GM12878 (cell line): ENCODE results near the gene ANO2. TPM values are rescaled to one million over a fixed set of nuclear protein-coding genes. Genes with fewer than 3 reads are reported as not detected.

Source experiments
- ATAC-seq: fragments of 200-7000 bp; cut with Tn5 transposase; 3 replicates; pipeline ENCODE4 v1.9.1; 2020; ENCODE audit warnings: mild to moderate bottlenecking, moderate library complexity
- BruUV-seq: library from RNA; stranded (reverse); fragments of 400-500 nt; replicated peaks from 2 replicates; lab custom pipeline; 2021; lab: Mats Ljungman, UMichigan
- CTCF ChIA-PET: fragments of 300-600 bp; sonication (Branson Sonifier 250); formaldehyde crosslinking; extraction: SDS; loops from one replicate; lab custom pipeline; 2021; ENCODE audit warnings: inconsistent platforms; lab: Yijun Ruan, JAX
- POLR2A ChIA-PET: fragments of 350-600 bp; formaldehyde crosslinking; extraction: SDS; loops from one replicate; lab custom pipeline; 2021; ENCODE audit warnings: inconsistent platforms; lab: Charles Lee
- RAD21 ChIA-PET: fragments of 300-600 bp; sonication (Branson Sonifier 250); formaldehyde crosslinking; loops from one replicate; lab custom pipeline; 2023; ENCODE audit warnings: antibody characterized with exemption; ENCODE audit not compliant: unreplicated experiment; lab: Charles Lee
- SMC1A ChIA-PET: fragments of 300-600 bp; sonication (Branson Sonifier 250); formaldehyde crosslinking; loops from one replicate; lab custom pipeline; 2023; ENCODE audit not compliant: unreplicated experiment, uncharacterized antibody; lab: Charles Lee
- DNase-seq: peaks from one replicate; pipeline ENCODE4 v3.0.0-alpha.2; 2011; ENCODE audit warnings: low read depth, low spot score
- FAIRE-seq: peaks from 3 replicates; lab custom pipeline; 2011; peaks lifted over from hg19 to GRCh38; lab: Jason Lieb, UNC
- H2AFZ ChIP-seq: 2 replicates; pipeline ENCODE4 v1.6.0; 2011; ENCODE audit warnings: low read depth, low read length, control low read depth; ENCODE audit not compliant: control insufficient read depth
- H3K27ac ChIP-seq: 2 replicates; pipeline ENCODE4 v1.5.1; 2011; ENCODE audit warnings: control low read depth; ENCODE audit not compliant: control insufficient read depth, insufficient read depth
- H3K27me3 ChIP-seq, 2 experiments: replicated peaks in 1 of 2; 2 replicates each; pipeline versions ENCODE4 v1.6.0 to v1.6.1; 2011; ENCODE audit warnings: low read length in 1 of 2; ENCODE audit not compliant: control insufficient read depth in 2 of 2, insufficient read depth in 2 of 2
- H3K36me3 ChIP-seq, 2 experiments: 2 replicates each; pipeline ENCODE4 v1.5.1; 2011; ENCODE audit warnings: low read length in 1 of 2; ENCODE audit not compliant: control insufficient read depth in 2 of 2, insufficient read depth in 2 of 2
- H3K4me1 ChIP-seq: 2 replicates; pipeline ENCODE4 v1.6.1; 2011; ENCODE audit warnings: mild to moderate bottlenecking, low read length, moderate library complexity, mixed read lengths; ENCODE audit not compliant: control insufficient read depth, insufficient read depth
- H3K4me2 ChIP-seq: 2 replicates; pipeline ENCODE4 v1.6.0; 2011; ENCODE audit warnings: control low read depth; ENCODE audit not compliant: control insufficient read depth, insufficient read depth
- H3K4me3 ChIP-seq: fragments of 200-600 bp; sonication (generic); 2 replicates; pipeline ENCODE4 v1.5.1; 2016
- H3K79me2 ChIP-seq: 2 replicates; pipeline ENCODE4 v1.6.0; 2011; ENCODE audit warnings: low read length; ENCODE audit not compliant: control insufficient read depth, insufficient read depth
- H3K9ac ChIP-seq: 2 replicates; pipeline ENCODE4 v1.8.0; 2011; ENCODE audit warnings: low read length, control low read depth, mixed read lengths; ENCODE audit not compliant: control insufficient read depth, insufficient read depth
- H3K9me3 ChIP-seq: replicated peaks from 3 replicates; pipeline ENCODE4 v1.5.1; 2011; ENCODE audit warnings: mild to moderate bottlenecking, low read length; ENCODE audit not compliant: control insufficient read depth, insufficient read depth
- H4K20me1 ChIP-seq: 2 replicates; pipeline ENCODE4 v1.6.0; 2011; ENCODE audit not compliant: control insufficient read depth, insufficient read depth
- JUND ChIP-seq: IDR thresholded peaks from 2 replicates; pipeline ENCODE4 v1.6.1; 2012; ENCODE audit warnings: low read depth, mild to moderate bottlenecking, low read length, improper control_type of control experiment, moderate library complexity
- MTA3 ChIP-seq: IDR thresholded peaks from 2 replicates; pipeline ENCODE4 v1.6.1; 2012; ENCODE audit warnings: low read length, inconsistent platforms, borderline replicate concordance
- NBN ChIP-seq: fragments of 450-650 bp; IDR thresholded peaks from 2 replicates; pipeline ENCODE4 v1.6.1; 2016
- PBX3 ChIP-seq: IDR thresholded peaks from 2 replicates; pipeline ENCODE4 v1.6.1; 2011; ENCODE audit warnings: mild to moderate bottlenecking, low read depth, low read length, moderate library complexity; ENCODE audit not compliant: insufficient replicate concordance
- POLR2AphosphoS2 ChIP-seq: IDR thresholded peaks from 2 replicates; pipeline ENCODE4 v1.6.1; 2011; ENCODE audit warnings: low read depth, mild to moderate bottlenecking, low read length, improper control_type of control experiment, moderate library complexity
- PRDM15 ChIP-seq: fragments of 450-650 bp; formaldehyde crosslinking; IDR thresholded peaks from 2 replicates; pipeline ENCODE4 v1.4.0; 2020; ENCODE audit warnings: mild to moderate bottlenecking, moderate library complexity
- RB1 ChIP-seq: fragments of 450-650 bp; formaldehyde crosslinking; IDR thresholded peaks from 2 replicates; pipeline ENCODE4 v1.6.1; 2017; ENCODE audit warnings: mild to moderate bottlenecking, borderline replicate concordance
- RCOR1 ChIP-seq: conservative IDR thresholded peaks from 2 replicates; pipeline ENCODE4 v1.6.1; 2012; ENCODE audit warnings: low read depth, low read length, improper control_type of control experiment
- SKIL ChIP-seq: fragments of 450-650 bp; IDR thresholded peaks from 2 replicates; pipeline ENCODE4 v1.6.1; 2017; ENCODE audit warnings: mild to moderate bottlenecking, low read depth, inconsistent platforms; ENCODE audit not compliant: poor library complexity, severe bottlenecking
- SPI1 ChIP-seq: IDR thresholded peaks from 2 replicates; pipeline ENCODE4 v1.6.1; 2011; ENCODE audit warnings: low read depth, mild to moderate bottlenecking, low read length, moderate library complexity, borderline replicate concordance; ENCODE audit not compliant: insufficient read depth
- TAF1 ChIP-seq: IDR thresholded peaks from 2 replicates; pipeline ENCODE4 v1.6.1; 2011; ENCODE audit warnings: mild to moderate bottlenecking, low read depth, low read length, borderline replicate concordance
- ZBTB11 ChIP-seq: fragments of 450-650 bp; formaldehyde crosslinking; IDR thresholded peaks from 2 replicates; pipeline ENCODE4 v1.5.0; 2022; ENCODE audit warnings: mild to moderate bottlenecking, missing genetic modification characterization
- WGBS: methylation state at CpG from one replicate; pipeline ENCODE4 v1.1.6; 2016; ENCODE audit warnings: low lambda C conversion rate; ENCODE audit not compliant: insufficient replicate concordance, insufficient coverage; ENCODE audit errors: missing lambda C conversion rate; 5-methylcytosine and 5-hydroxymethylcytosine counted together
- in situ Hi-C: fragments of 300-500 bp; cut with MboI; formaldehyde crosslinking; loops from 9 replicates; pipeline ENCODE4 v1.14.3; 2018; ENCODE audit warnings: mixed read lengths
- intact Hi-C: fragments of 100-400 bp; cut with micrococcal nuclease; formaldehyde crosslinking; loops from one replicate; pipeline ENCODE4 v1.14.2; 2022; ENCODE audit not compliant: unreplicated experiment
- polyA plus RNA-seq, 11 experiments: library from polyadenylated mRNA; depleted of rRNA in 4 of 11; unstranded in 6 of 11; stranded (reverse) in 5 of 11; fragments of >200 nt; fragmentation: Nextera tagmentation in 4 of 11; fragmentation: Illumina TruSeq in 1 of 11; extraction: Ambion mirVana in 4 of 11; extraction: Trizol in 1 of 11; gene quantifications; 1 replicate in 1 of 11; 2 replicates in 10 of 11; pipeline versions ENCODE4 v1.2.1 to v1.2.3, GENCODE V29; 2011 to 2016; ENCODE audit warnings: inconsistent platforms in 2 of 11, missing spikeins in 2 of 11, low read depth in 1 of 11
- total RNA-seq, 4 experiments: library from RNA; depleted of rRNA in 3 of 4; stranded (reverse); fragments of >200 nt in 3 of 4; fragmentation: Illumina TruSeq in 1 of 4; extraction: Trizol in 1 of 4; gene quantifications; 2 replicates each; pipeline versions ENCODE4 v1.2.1 to v1.2.3, GENCODE V29; 2013 to 2021

The ANO2 gene
- total and polyA plus RNA-seq, 10 of the 15 experiments (the other 5 are each of a cell fraction or from before 2014, with no cell fraction given), result not detected

- intact Hi-C loops, result loop anchor here (10.0 kb wide), 1 partner anchor 309 kb away; no protein-coding TSS in a partner anchor
- H3K27me3 ChIP-seq, result no peaks in the 10 kb centered on the region; a peak in 1 of 4 replicates
- no peak overlapping the region for H2AFZ ChIP-seq
- H3K4me1 ChIP-seq, result no peaks in the 10 kb centered on the region
- ChIA-PET CTCF (no interaction called here), RAD21 (no interaction called here), SMC1A (no interaction called here), POLR2A (no interaction called here)
- H3K4me3 ChIP-seq, result no peak overlapping the region
- no TSS peak for BruUV-seq
- WGBS, result 3% methylated on average over 4 of the region's 4 CpGs
- no peak overlapping the region for H3K4me2 ChIP-seq
- no peak for ATAC-seq
- no peaks in the 10 kb centered on the region for H3K79me2 ChIP-seq
- no peaks in the 10 kb centered on the region for H4K20me1 ChIP-seq
- H3K9ac ChIP-seq, result no peak overlapping the region
- in situ Hi-C loops, result no loop called here
- no peaks in the 10 kb centered on the region for H3K36me3 ChIP-seq
- FAIRE-seq, result no peak
- H3K9me3 ChIP-seq, result no peaks in the 10 kb centered on the region
- no peak for DNase-seq
- no peak overlapping the region for H3K27ac ChIP-seq
- no peak for TF ChIP-seq MTA3
- no peak for TF ChIP-seq JUND
- TF ChIP-seq PRDM15 (CRISPR knock-in tag), result no peak
- TF ChIP-seq TAF1, result no peak
- no peak for TF ChIP-seq POLR2AphosphoS2
- TF ChIP-seq NBN, result no peak
- TF ChIP-seq ZBTB11 (CRISPR knock-in tag), result no peak
- TF ChIP-seq RCOR1, result no peak
- TF ChIP-seq SKIL, result no peak
- TF ChIP-seq PBX3, result no peak
- no peak for TF ChIP-seq SPI1
- TF ChIP-seq RB1, result no peak
Observed at GRCh38 chr12:5513406-5513805, 431.7 kb downstream of the ANO2 start.
